Hematopoietic multipotent progenitor cell treated with erythropoietin and hydrocortisone succinate and interleukin-3 and kit ligand, for 4 days (in vitro differentiated cells): Measurements from ENCODE around the gene HTR2B.
"Not testable (repeated sequence)": the region's sequence is repeated elsewhere in the genome, so short reads cannot be mapped to it uniquely, and the experiment has no call there.

Source experiments
- DNase-seq: peaks from one replicate; pipeline ENCODE4 v3.0.0-alpha.2; 2015

The HTR2B gene

GRCh38 chr2:231088754-231089153 is 36.1 kb downstream of the HTR2B start:
- no peak for DNase-seq

- no peak for DNase-seq
Observed at GRCh38 chr2:231084565-231084964, 40.3 kb downstream of the HTR2B start.

- DNase-seq, result peak; percentile 22
Observed at GRCh38 chr2:231069379-231070054, 55.3 kb downstream of the HTR2B start.

GRCh38 chr2:231068525-231069222 is 56.2 kb downstream of the HTR2B start:
- DNase-seq, result peak; percentile 77

- not testable (repeated sequence) for DNase-seq
Observed at GRCh38 chr2:231067531-231067930, 57.3 kb downstream of the HTR2B start.

GRCh38 chr2:231065966-231066365 is 58.9 kb downstream of the HTR2B start:
- DNase-seq, result no peak

GRCh38 chr2:231063347-231063746 is 61.5 kb downstream of the HTR2B start:
- DNase-seq, result peak; percentile 40

- no peak for DNase-seq
Observed at GRCh38 chr2:231062776-231063175, 62.1 kb downstream of the HTR2B start.

GRCh38 chr2:231059756-231060155 is 65.1 kb downstream of the HTR2B start:
- DNase-seq, result no peak

- DNase-seq, result no peak
Observed at GRCh38 chr2:231058761-231059550, 65.9 kb downstream of the HTR2B start.
